Astrocyte of the spinal cord (primary cell): ENCODE measurements around the gene LGALS8.

Experiments used
- DNase-seq: peaks from one replicate; pipeline ENCODE4 v3.0.0; 2011; ENCODE audit warnings: low read depth, low spot score
- H3K4me3 ChIP-seq: 2 replicates; pipeline ENCODE4 v1.5.1; 2011; ENCODE audit warnings: low read depth, mild to moderate bottlenecking, low read length, moderate library complexity
- in situ Hi-C: cut with HindIII; loops from 2 replicates; pipeline ENCODE4 v1.10.0; 2017; ENCODE audit warnings: low sequenced_read_pairs
- TF ChIP-seq, protein P1 (sequence below): IDR thresholded peaks from 2 replicates; pipeline ENCODE4 v1.5.1; 2012; ENCODE audit warnings: low read depth, mild to moderate bottlenecking, low read length, inconsistent platforms

LGALS8 gene

GRCh38 chr1:236540813-236541465 lies 17.2 kb downstream of the LGALS8 start:
- TF ChIP-seq, protein P1, sequence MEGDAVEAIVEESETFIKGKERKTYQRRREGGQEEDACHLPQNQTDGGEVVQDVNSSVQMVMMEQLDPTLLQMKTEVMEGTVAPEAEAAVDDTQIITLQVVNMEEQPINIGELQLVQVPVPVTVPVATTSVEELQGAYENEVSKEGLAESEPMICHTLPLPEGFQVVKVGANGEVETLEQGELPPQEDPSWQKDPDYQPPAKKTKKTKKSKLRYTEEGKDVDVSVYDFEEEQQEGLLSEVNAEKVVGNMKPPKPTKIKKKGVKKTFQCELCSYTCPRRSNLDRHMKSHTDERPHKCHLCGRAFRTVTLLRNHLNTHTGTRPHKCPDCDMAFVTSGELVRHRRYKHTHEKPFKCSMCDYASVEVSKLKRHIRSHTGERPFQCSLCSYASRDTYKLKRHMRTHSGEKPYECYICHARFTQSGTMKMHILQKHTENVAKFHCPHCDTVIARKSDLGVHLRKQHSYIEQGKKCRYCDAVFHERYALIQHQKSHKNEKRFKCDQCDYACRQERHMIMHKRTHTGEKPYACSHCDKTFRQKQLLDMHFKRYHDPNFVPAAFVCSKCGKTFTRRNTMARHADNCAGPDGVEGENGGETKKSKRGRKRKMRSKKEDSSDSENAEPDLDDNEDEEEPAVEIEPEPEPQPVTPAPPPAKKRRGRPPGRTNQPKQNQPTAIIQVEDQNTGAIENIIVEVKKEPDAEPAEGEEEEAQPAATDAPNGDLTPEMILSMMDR: no peak
- H3K4me3 ChIP-seq: no peak overlapping the region
- DNase-seq: no peak
- in situ Hi-C loops: no loop called here

DNA sequence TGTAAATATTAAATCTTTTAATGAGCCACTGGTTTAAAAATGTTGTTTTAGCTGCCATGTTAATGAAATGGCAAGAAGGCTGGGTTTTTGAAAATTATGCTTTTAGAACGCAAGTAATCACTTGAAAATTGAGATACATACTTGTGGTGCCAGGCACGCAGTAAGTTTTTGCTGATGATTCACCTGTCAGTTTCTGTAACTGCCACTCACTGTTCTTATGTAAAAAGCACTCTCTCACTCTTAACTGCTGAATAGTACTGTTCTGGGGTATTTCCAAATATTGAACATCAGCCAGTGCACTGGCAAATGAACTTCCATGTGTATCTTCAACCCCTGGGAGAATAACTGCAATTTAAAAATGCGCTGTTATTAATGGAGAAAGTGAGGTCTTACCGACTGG lies 17.9 kb downstream of the LGALS8 start:
- in situ Hi-C loops: no loop called here
- no peak overlapping the region for H3K4me3 ChIP-seq
- TF ChIP-seq, protein P1: no peak
- DNase-seq: no peak

DNA sequence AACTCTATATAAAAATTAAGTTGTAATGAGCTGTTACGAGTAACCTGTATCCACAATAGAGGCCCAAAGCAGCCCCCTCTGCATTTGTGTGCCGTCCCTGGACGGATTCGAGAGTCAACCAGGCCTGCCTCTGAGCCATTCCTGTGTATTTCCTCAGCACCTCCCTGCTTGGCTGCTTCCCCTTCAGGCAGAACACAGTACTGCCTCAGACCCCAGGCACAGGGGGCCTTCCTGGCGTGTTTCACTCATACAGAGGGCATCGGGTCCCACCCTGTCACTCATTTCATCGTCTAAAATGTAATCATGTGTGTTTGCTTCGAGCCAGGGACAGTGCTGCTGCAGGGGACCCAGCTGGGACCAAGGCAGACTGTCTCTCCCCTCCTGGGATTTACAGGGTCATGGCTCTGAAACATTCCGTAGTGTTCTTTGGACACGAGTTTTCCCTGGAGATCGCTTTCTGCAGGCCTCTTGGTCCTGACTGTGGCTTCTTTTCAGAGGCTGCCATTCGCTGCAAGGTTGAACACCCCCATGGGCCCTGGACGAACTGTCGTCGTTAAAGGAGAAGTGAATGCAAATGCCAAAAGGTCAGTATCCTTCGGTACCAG lies 19.4 kb downstream of the LGALS8 start:
- no peak for DNase-seq
- in situ Hi-C loops: no loop called here
- no peak overlapping the region for H3K4me3 ChIP-seq
- TF ChIP-seq, protein P1: peak; percentile 19

- H3K4me3 ChIP-seq: no peak overlapping the region
- in situ Hi-C loops: no loop called here
- TF ChIP-seq, protein P1: no peak
- DNase-seq: no peak
These were observed 21.9 kb downstream of the LGALS8 start for GRCh38 chr1:236545621-236546169.

GRCh38 chr1:236548452-236548851 lies 24.7 kb downstream of the LGALS8 start:
- TF ChIP-seq, protein P1: no peak
- in situ Hi-C loops: no loop called here
- H3K4me3 ChIP-seq: no peak overlapping the region
- DNase-seq: no peak

- in situ Hi-C loops: no loop called here
These were observed 27.4 kb downstream of the LGALS8 start for GRCh38 chr1:236550961-236551851.

More at GRCh38 chr1:236550961-236551851, 27.4 kb downstream of the LGALS8 start:
- TF ChIP-seq, protein P1: no peak
- no peak for DNase-seq
- H3K4me3 ChIP-seq: no peak overlapping the region
